Inflammatory macrophage treated with lipopolysaccharide for 1 hour (primary cell): ENCODE results near the gene SETDB1.

ENCODE experiments used
- DNase-seq, 2 donors: peaks; one replicate each; pipeline ENCODE4 v3.0.0-alpha.2; 2020 to 2022

The SETDB1 gene

GRCh38 chr1:151006327-151007052, 80.3 kb downstream of the SETDB1 start, which contains the start of gene MINDY1:
Gene MINDY1 (minus strand): TSS chr1:151006902. CDS start chr1:151002617, 4,285 bp downstream.
- peak; percentile 64 to 70 for DNase-seq

- DNase-seq, result no peak
These were observed 81.7 kb downstream of the SETDB1 start for GRCh38 chr1:151007853-151008243.

- DNase-seq, result peak; percentile 95 to 98
These were observed 82.4 kb downstream of the SETDB1 start, which contains the start of gene PRUNE1 for GRCh38 chr1:151008244-151009205. Gene PRUNE1 (plus strand): TSS chr1:151008449. CDS start chr1:151008633, 184 bp downstream.

- DNase-seq, result no peak
These were observed 83.0 kb downstream of the SETDB1 start for GRCh38 chr1:151009206-151009587.

GRCh38 chr1:151009674-151010345, 83.6 kb downstream of the SETDB1 start:
- DNase-seq, result no peak

GRCh38 chr1:151010346-151010726, 84.2 kb downstream of the SETDB1 start:
- no peak for DNase-seq

GRCh38 chr1:151011154-151011850, 85.1 kb downstream of the SETDB1 start:
- DNase-seq, result no peak

- no peak for DNase-seq
These were observed 86.7 kb downstream of the SETDB1 start for GRCh38 chr1:151012684-151013471.

GRCh38 chr1:151013518-151013917, 87.4 kb downstream of the SETDB1 start:
- DNase-seq, result no peak
